Measurements from ENCODE around the gene PIM2.
"Not testable (repeated sequence)": the region's sequence is repeated elsewhere in the genome, so short reads cannot be mapped to it uniquely, and the experiment has no call there.

PIM2 gene

GRCh38 chrX:48909703-48910294, 9.0 kb downstream of the PIM2 start:
- no peak for DNase-seq (ENCODE audit: extremely low read depth in 1 of 2, low read depth in 1 of 2)

GRCh38 chrX:48908600-48908999, 10.2 kb downstream of the PIM2 start:
- no peak for DNase-seq (ENCODE audit: extremely low read depth in 1 of 2, low read depth in 1 of 2)

GRCh38 chrX:48905090-48905790, 13.6 kb downstream of the PIM2 start:
- no peak for DNase-seq (ENCODE audit: extremely low read depth in 1 of 2, low read depth in 1 of 2)

GRCh38 chrX:48904626-48905025, 14.2 kb downstream of the PIM2 start:
- no peak for DNase-seq (ENCODE audit: extremely low read depth in 1 of 2, low read depth in 1 of 2)

- DNase-seq (ENCODE audit: extremely low read depth in 1 of 2, low read depth in 1 of 2) = no peak
Observed at GRCh38 chrX:48904180-48904579, 14.6 kb downstream of the PIM2 start.

- DNase-seq (ENCODE audit: extremely low read depth in 1 of 2, low read depth in 1 of 2) = no peak
Observed at GRCh38 chrX:48903290-48903689, 15.5 kb downstream of the PIM2 start.

GRCh38 chrX:48902776-48903175, 16.0 kb downstream of the PIM2 start:
- no peak for DNase-seq (ENCODE audit: extremely low read depth in 1 of 2, low read depth in 1 of 2)

- no peak for DNase-seq (ENCODE audit: extremely low read depth in 1 of 2, low read depth in 1 of 2)
Observed at GRCh38 chrX:48902135-48902534, 16.7 kb downstream of the PIM2 start.

- no peak for DNase-seq (ENCODE audit: extremely low read depth in 1 of 2, low read depth in 1 of 2)
Observed at GRCh38 chrX:48901069-48901468, 17.8 kb downstream of the PIM2 start.

- DNase-seq (ENCODE audit: extremely low read depth in 1 of 2, low read depth in 1 of 2) = no peak
Observed at GRCh38 chrX:48899078-48899410, 19.8 kb downstream of the PIM2 start.

GRCh38 chrX:48897625-48898306, 21.1 kb downstream of the PIM2 start, which contains the start of the genes PQBP1 and TIMM17B:
PQBP1 (plus strand) TSS chrX:48897930; CDS start chrX:48898510, 580 bp downstream.
TIMM17B (minus strand) TSS chrX:48897768; CDS start chrX:48897749, 19 bp downstream.
- peak; percentile 66 to 81 for DNase-seq (ENCODE audit: extremely low read depth in 1 of 2, low read depth in 1 of 2)

GRCh38 chrX:48897157-48897624, 21.6 kb downstream of the PIM2 start:
- DNase-seq (ENCODE audit: extremely low read depth in 1 of 2, low read depth in 1 of 2) = no peak

GRCh38 chrX:48896611-48897011, 22.2 kb downstream of the PIM2 start:
- DNase-seq (ENCODE audit: extremely low read depth in 1 of 2, low read depth in 1 of 2) = no peak

- no peak for DNase-seq (ENCODE audit: extremely low read depth in 1 of 2, low read depth in 1 of 2)
Observed at GRCh38 chrX:48894891-48895290, 23.9 kb downstream of the PIM2 start.

- no peak for DNase-seq (ENCODE audit: extremely low read depth in 1 of 2, low read depth in 1 of 2)
Observed at GRCh38 chrX:48893556-48894348, 25.1 kb downstream of the PIM2 start.

- DNase-seq (ENCODE audit: extremely low read depth in 1 of 2, low read depth in 1 of 2) = no peak
Observed at GRCh38 chrX:48892896-48893295, 25.9 kb downstream of the PIM2 start.

- DNase-seq (ENCODE audit: extremely low read depth in 1 of 2, low read depth in 1 of 2) = peak in 1 of 2 donors; percentile 62
Observed at GRCh38 chrX:48891402-48892288, 27.2 kb downstream of the PIM2 start.

GRCh38 chrX:48890934-48891401, 27.9 kb downstream of the PIM2 start:
- no peak for DNase-seq (ENCODE audit: extremely low read depth in 1 of 2, low read depth in 1 of 2)

- no peak for DNase-seq (ENCODE audit: extremely low read depth in 1 of 2, low read depth in 1 of 2)
Observed at GRCh38 chrX:48890296-48890925, 28.4 kb downstream of the PIM2 start.

- DNase-seq (ENCODE audit: extremely low read depth in 1 of 2, low read depth in 1 of 2) = not testable (repeated sequence)
Observed at GRCh38 chrX:48886586-48886985, 32.2 kb downstream of the PIM2 start.

Data from stimulated activated CD8-positive, alpha-beta memory T cell treated with anti-CD3 and anti-CD28 coated beads, Interleukin-7, amount 100 ng/mL, for 48 hours (primary cell).